Neural cell (in vitro differentiated cells): Measurements from ENCODE around the gene TMEM132A. TPM values are rescaled to one million over a fixed set of nuclear protein-coding genes. Genes with fewer than 3 reads are reported as not detected.

Experiments used
- H2AFZ ChIP-seq: fragments of 200-600, 300-800 bp; sonication (generic), shearing (Covaris generic); 2 replicates; pipeline ENCODE4 v1.6.0; 2014; ENCODE audit warnings: low read depth, mild to moderate bottlenecking, antibody characterized with exemption, low read length, moderate library complexity
- H3F3A ChIP-seq: fragments of 200-600 bp; shearing (Covaris generic); 2 replicates; pipeline ENCODE4 v1.6.1; 2016; ENCODE audit warnings: mild to moderate bottlenecking, moderate library complexity, mixed read lengths, antibody characterized with exemption, low read length; ENCODE audit not compliant: insufficient read depth, poor library complexity, severe bottlenecking
- H3K27ac ChIP-seq: fragments of 200-600, 300-800 bp; sonication (generic), shearing (Covaris generic); 2 replicates; pipeline ENCODE4 v1.5.1; 2014; ENCODE audit warnings: mild to moderate bottlenecking, low read length, moderate library complexity
- H3K27me3 ChIP-seq: fragments of 300-800, 200-600 bp; sonication (generic), shearing (Covaris generic); 2 replicates; pipeline ENCODE4 v1.6.0; 2014; ENCODE audit warnings: mild to moderate bottlenecking, low read depth, low read length, moderate library complexity; ENCODE audit not compliant: insufficient read depth
- H3K36me3 ChIP-seq: fragments of 300-800, 200-600 bp; sonication (generic), shearing (Covaris generic); 2 replicates; pipeline ENCODE4 v1.5.1; 2014; ENCODE audit warnings: mild to moderate bottlenecking, antibody characterized with exemption, low read length, moderate library complexity; ENCODE audit not compliant: insufficient read depth
- H3K4me2 ChIP-seq: fragments of 300-800, 200-600 bp; sonication (generic), shearing (Covaris generic); 2 replicates; pipeline ENCODE4 v1.6.0; 2014; ENCODE audit warnings: mild to moderate bottlenecking, low read length
- H3K4me3 ChIP-seq: fragments of 300-800, 200-600 bp; sonication (generic), shearing (Covaris generic); 2 replicates; pipeline ENCODE4 v1.5.1; 2014; ENCODE audit warnings: mild to moderate bottlenecking, low read length, moderate library complexity
- H3K79me2 ChIP-seq: fragments of 200-600 bp; shearing (Covaris generic); replicated peaks from 2 replicates; pipeline ENCODE4 v1.6.0; 2014; ENCODE audit warnings: mild to moderate bottlenecking, low read length, moderate library complexity; ENCODE audit not compliant: insufficient read depth
- H3K9ac ChIP-seq: fragments of 300-800, 200-600 bp; sonication (generic), shearing (Covaris generic); 2 replicates; pipeline ENCODE4 v1.6.1; 2016; ENCODE audit warnings: mild to moderate bottlenecking, low read length, mixed read lengths
- H3K9me2 ChIP-seq: fragments of 200-600 bp; shearing (Covaris generic); 2 replicates; pipeline ENCODE4 v1.6.1; 2016; ENCODE audit warnings: mild to moderate bottlenecking, low read length, mixed read lengths; ENCODE audit not compliant: insufficient read depth
- H3K9me3 ChIP-seq: fragments of 200-600, 300-800 bp; sonication (generic), shearing (Covaris generic); 2 replicates; pipeline ENCODE4 v1.6.1; 2016; ENCODE audit warnings: mild to moderate bottlenecking, mixed run types, low read length, moderate library complexity, mixed read lengths
- H4K20me1 ChIP-seq: fragments of 200-600 bp; shearing (Covaris generic); 2 replicates; pipeline ENCODE4 v1.6.1; 2016; ENCODE audit warnings: mild to moderate bottlenecking, mixed run types; ENCODE audit not compliant: insufficient read depth
- EP300 ChIP-seq: fragments of 450-650 bp; conservative IDR thresholded peaks from 2 replicates; pipeline ENCODE4 v1.6.1; 2014; ENCODE audit warnings: antibody characterized with exemption, mild to moderate bottlenecking, moderate library complexity; ENCODE audit not compliant: poor library complexity, severe bottlenecking
- EZH2 ChIP-seq: fragments of 200-600, 300-800 bp; shearing (Covaris generic), sonication (generic); IDR thresholded peaks from 2 replicates; pipeline ENCODE4 v1.6.1; 2014; ENCODE audit warnings: antibody characterized with exemption, low read length, borderline replicate concordance, mild to moderate bottlenecking; ENCODE audit not compliant: insufficient read depth, poor library complexity, severe bottlenecking
- MXI1 ChIP-seq: fragments of 450-650 bp; conservative IDR thresholded peaks from 2 replicates; pipeline ENCODE4 v1.6.1; 2014; ENCODE audit warnings: antibody characterized with exemption, mild to moderate bottlenecking; ENCODE audit not compliant: poor library complexity, severe bottlenecking
- POLR2AphosphoS5 ChIP-seq: IDR thresholded peaks from 2 replicates; pipeline ENCODE4 v1.6.1; 2012
- RAD21 ChIP-seq: fragments of 450-650 bp; conservative IDR thresholded peaks from 2 replicates; pipeline ENCODE4 v1.6.1; 2014; ENCODE audit warnings: antibody characterized with exemption, mild to moderate bottlenecking, moderate library complexity
- SMC3 ChIP-seq: fragments of 450-650 bp; conservative IDR thresholded peaks from 2 replicates; pipeline ENCODE4 v1.6.1; 2014; ENCODE audit warnings: antibody characterized with exemption, mild to moderate bottlenecking, moderate library complexity; ENCODE audit not compliant: poor library complexity
- TAF1 ChIP-seq: IDR thresholded peaks from 2 replicates; pipeline ENCODE4 v1.6.1; 2012; ENCODE audit warnings: low read depth
- polyA plus RNA-seq: library from polyadenylated mRNA; depleted of rRNA; stranded (reverse); fragments of >200 nt; gene quantifications from 2 replicates; pipeline ENCODE4 v1.2.3, GENCODE V29; 2014
- TF ChIP-seq, protein P1 (sequence below): IDR thresholded peaks from 2 replicates; pipeline ENCODE4 v1.6.1; 2012; ENCODE audit warnings: borderline replicate concordance
- TF ChIP-seq, protein P2 (sequence below): fragments of 450-650 bp; IDR thresholded peaks from 2 replicates; pipeline ENCODE4 v1.5.1; 2014; ENCODE audit warnings: antibody characterized with exemption, mild to moderate bottlenecking, moderate library complexity; ENCODE audit not compliant: poor library complexity, severe bottlenecking

TMEM132A gene
- polyA plus RNA-seq, 1 donor from 2014 or later: 215 TPM

DNA sequence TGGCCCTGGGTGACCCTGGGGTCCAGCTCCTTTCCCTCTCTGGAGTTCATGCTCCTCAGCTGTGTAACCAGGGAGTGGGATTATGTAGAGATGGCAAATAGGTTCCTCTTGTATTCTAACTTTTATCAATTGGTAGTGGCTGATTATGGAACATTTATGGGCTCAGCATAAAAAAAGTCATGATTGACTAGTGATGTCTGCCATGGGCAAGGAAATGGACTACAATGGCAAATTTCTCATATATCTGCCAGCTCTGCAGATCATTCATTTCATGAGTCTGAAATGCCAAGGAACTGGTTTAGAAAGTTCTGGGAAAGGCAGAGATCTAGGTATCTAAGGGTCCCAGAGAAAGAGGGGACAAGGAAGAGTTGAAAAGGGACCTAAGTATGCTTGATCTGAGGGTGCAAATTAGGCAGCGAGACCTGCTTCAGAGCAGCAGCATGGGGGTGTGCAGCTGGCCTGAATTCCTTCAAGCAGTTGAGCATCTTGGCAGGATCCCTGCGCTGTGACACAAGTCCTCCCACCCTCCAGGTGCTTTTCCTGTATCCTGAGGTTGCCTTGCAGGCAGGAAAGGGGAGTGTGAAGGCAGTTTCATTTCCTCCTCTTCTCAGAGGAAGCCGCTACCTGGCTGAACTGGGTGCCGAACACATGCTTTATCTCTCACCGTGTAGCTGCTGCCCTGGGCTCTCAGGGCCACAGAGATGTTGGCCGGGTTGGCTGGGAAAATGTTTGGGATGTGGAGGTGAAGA, 17.3 kb downstream of the TMEM132A start:
- H4K20me1 ChIP-seq: no peaks in the 10 kb centered on the region
- no peaks in the 10 kb centered on the region for H3K27me3 ChIP-seq
- H3K36me3 ChIP-seq: no peaks in the 10 kb centered on the region
- H2AFZ ChIP-seq: no peak overlapping the region
- no peak overlapping the region for H3K9ac ChIP-seq
- no peaks in the 10 kb centered on the region for H3K9me3 ChIP-seq
- no peaks in the 10 kb centered on the region for H3F3A ChIP-seq
- H3K4me3 ChIP-seq: no peak overlapping the region
- no peak overlapping the region for H3K4me2 ChIP-seq
- no peak overlapping the region for H3K27ac ChIP-seq
- H3K9me2 ChIP-seq: no peaks in the 10 kb centered on the region
- TF ChIP-seq POLR2AphosphoS5: no peak
- TF ChIP-seq EZH2: no peak
- no peak for TF ChIP-seq TAF1
- no peaks in the 10 kb centered on the region for H3K79me2 ChIP-seq

DNA sequence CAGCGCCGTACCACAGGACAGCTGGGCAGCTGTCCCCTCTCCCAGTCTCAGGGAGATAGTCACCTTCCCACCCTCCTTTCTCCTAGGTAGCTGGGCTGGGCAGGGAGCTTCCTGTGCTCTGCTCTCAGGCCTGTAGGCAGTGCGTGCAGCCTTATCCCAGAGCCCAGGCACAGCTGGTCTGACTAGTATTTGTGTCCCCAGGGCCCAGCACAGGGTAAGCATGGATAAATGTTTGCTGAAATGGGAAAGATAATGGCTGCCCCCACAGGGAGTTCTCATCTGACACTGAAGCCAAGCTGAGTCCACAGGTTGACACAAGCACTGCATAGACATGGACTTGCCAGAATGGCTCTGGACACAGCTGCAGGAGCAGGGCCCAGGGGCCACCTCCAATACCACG, 18.0 kb downstream of the TMEM132A start:
- Histone ChIP-seq H4K20me1 (no peaks in the 10 kb centered on the region), H3K4me2 (no peak overlapping the region), H3F3A (no peaks in the 10 kb centered on the region), H3K79me2 (no peaks in the 10 kb centered on the region), H3K4me3 (no peak overlapping the region), H3K9me3 (no peaks in the 10 kb centered on the region), H2AFZ (no peak overlapping the region), H3K27me3 (no peaks in the 10 kb centered on the region), H3K9me2 (no peaks in the 10 kb centered on the region), H3K27ac (no peak overlapping the region), H3K9ac (no peak overlapping the region), H3K36me3 (no peaks in the 10 kb centered on the region)
- TF ChIP-seq SMC3 (no peak), MXI1 (no peak), POLR2AphosphoS5 (no peak), TAF1 (no peak), EZH2 (no peak), RAD21 (no peak), EP300 (no peak)
- TF ChIP-seq, protein P1, sequence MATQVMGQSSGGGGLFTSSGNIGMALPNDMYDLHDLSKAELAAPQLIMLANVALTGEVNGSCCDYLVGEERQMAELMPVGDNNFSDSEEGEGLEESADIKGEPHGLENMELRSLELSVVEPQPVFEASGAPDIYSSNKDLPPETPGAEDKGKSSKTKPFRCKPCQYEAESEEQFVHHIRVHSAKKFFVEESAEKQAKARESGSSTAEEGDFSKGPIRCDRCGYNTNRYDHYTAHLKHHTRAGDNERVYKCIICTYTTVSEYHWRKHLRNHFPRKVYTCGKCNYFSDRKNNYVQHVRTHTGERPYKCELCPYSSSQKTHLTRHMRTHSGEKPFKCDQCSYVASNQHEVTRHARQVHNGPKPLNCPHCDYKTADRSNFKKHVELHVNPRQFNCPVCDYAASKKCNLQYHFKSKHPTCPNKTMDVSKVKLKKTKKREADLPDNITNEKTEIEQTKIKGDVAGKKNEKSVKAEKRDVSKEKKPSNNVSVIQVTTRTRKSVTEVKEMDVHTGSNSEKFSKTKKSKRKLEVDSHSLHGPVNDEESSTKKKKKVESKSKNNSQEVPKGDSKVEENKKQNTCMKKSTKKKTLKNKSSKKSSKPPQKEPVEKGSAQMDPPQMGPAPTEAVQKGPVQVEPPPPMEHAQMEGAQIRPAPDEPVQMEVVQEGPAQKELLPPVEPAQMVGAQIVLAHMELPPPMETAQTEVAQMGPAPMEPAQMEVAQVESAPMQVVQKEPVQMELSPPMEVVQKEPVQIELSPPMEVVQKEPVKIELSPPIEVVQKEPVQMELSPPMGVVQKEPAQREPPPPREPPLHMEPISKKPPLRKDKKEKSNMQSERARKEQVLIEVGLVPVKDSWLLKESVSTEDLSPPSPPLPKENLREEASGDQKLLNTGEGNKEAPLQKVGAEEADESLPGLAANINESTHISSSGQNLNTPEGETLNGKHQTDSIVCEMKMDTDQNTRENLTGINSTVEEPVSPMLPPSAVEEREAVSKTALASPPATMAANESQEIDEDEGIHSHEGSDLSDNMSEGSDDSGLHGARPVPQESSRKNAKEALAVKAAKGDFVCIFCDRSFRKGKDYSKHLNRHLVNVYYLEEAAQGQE: no peak
- TF ChIP-seq, protein P2, sequence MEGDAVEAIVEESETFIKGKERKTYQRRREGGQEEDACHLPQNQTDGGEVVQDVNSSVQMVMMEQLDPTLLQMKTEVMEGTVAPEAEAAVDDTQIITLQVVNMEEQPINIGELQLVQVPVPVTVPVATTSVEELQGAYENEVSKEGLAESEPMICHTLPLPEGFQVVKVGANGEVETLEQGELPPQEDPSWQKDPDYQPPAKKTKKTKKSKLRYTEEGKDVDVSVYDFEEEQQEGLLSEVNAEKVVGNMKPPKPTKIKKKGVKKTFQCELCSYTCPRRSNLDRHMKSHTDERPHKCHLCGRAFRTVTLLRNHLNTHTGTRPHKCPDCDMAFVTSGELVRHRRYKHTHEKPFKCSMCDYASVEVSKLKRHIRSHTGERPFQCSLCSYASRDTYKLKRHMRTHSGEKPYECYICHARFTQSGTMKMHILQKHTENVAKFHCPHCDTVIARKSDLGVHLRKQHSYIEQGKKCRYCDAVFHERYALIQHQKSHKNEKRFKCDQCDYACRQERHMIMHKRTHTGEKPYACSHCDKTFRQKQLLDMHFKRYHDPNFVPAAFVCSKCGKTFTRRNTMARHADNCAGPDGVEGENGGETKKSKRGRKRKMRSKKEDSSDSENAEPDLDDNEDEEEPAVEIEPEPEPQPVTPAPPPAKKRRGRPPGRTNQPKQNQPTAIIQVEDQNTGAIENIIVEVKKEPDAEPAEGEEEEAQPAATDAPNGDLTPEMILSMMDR: no peak
